BLaER1 treated with 17β-estradiol and CSF1 and Interleukin-3, amounts not matched to agents 10 nM and 100 nM (cell line): ENCODE data around the gene HOMEZ.
"Not testable (repeated sequence)": the region's sequence is repeated elsewhere in the genome, so short reads cannot be mapped to it uniquely, and the experiment has no call there.

ENCODE experiments used
- H3K27ac ChIP-seq, 11 experiments: shearing (Covaris generic); formaldehyde crosslinking; 2 replicates each; pipeline ENCODE4 v1.8.1; 2022
- H3K27me3 ChIP-seq, 11 experiments: shearing (Covaris generic); formaldehyde crosslinking; 2 replicates each; pipeline ENCODE4 v1.8.1; 2022
- H3K36me3 ChIP-seq, 11 experiments: shearing (Covaris generic); formaldehyde crosslinking; 2 replicates each; pipeline ENCODE4 v1.8.1; 2022
- H3K4me1 ChIP-seq, 10 experiments: shearing (Covaris generic); formaldehyde crosslinking; 2 replicates each; pipeline ENCODE4 v1.8.1; 2022
- H3K4me2 ChIP-seq, 11 experiments: shearing (Covaris generic); formaldehyde crosslinking; 2 replicates each; pipeline ENCODE4 v1.8.1; 2022
- H3K4me3 ChIP-seq, 10 experiments: shearing (Covaris generic); formaldehyde crosslinking; 2 replicates each; pipeline ENCODE4 v1.8.1; 2022
- H3K9ac ChIP-seq, 11 experiments: shearing (Covaris generic); formaldehyde crosslinking; 2 replicates each; pipeline ENCODE4 v1.8.1; 2022
- H3K9me3 ChIP-seq, 11 experiments: shearing (Covaris generic); formaldehyde crosslinking; replicated peaks in 1 of 11; 2 replicates each; pipeline ENCODE4 v1.8.1; 2022
- H4K20me1 ChIP-seq, 11 experiments: shearing (Covaris generic); formaldehyde crosslinking; 2 replicates each; pipeline ENCODE4 v1.8.1; 2022
- Cebpa-rat ChIP-seq, 11 experiments: shearing (Covaris generic); IDR thresholded peaks; 2 replicates each; pipeline ENCODE4 v1.8.1; 2022

Gene HOMEZ

DNA sequence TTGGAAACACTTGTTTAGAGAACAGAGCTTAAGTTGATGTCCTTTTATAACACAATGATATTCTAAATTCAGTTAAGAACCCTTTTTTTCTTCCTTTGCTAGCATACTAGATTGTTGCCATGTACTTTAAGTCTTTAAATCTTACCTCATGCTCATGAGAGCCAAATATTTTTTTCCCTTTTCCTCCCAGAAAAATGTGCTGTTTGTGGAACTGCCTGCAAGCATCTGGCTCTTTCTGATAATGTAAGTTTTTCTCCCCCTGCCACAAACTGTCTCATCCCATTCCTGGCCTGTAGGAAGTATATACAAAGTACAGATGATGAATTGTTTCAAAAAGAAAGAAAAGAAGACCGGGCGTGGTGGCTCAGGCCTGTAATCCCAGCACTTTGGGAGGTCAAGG, 42.9 kb downstream of the HOMEZ start:
- Histone ChIP-seq H3K9me3 (no peaks in the 10 kb centered on the region), H3K36me3 (no peaks in the 10 kb centered on the region), H3K4me1 (peaks cover 0 to 8% (median 3%) of the 10 kb centered on the region in 10 experiments; a peak in 9 of 20 replicates), H3K4me3 (no peak overlapping the region), H3K27me3 (no peaks in the 10 kb centered on the region), H4K20me1 (no peaks in the 10 kb centered on the region), H3K9ac (no peak overlapping the region), H3K27ac (no peak overlapping the region), H3K4me2 (no peak overlapping the region)
- TF ChIP-seq Cebpa-rat (IDR thresholded peaks at IDR 0.05), result no peak

- H3K4me1 ChIP-seq, result peaks cover 0 to 18% (median 9%) of the 10 kb centered on the region in 10 experiments; a peak in 11 of 20 replicates
- H3K27me3 ChIP-seq, result no peaks in the 10 kb centered on the region; a peak in 1 of 22 replicates
- no peak overlapping the region for H3K4me2 ChIP-seq
- no peaks in the 10 kb centered on the region for H4K20me1 ChIP-seq
- no peak overlapping the region for H3K27ac ChIP-seq
- H3K4me3 ChIP-seq, result no peak overlapping the region
- TF ChIP-seq Cebpa-rat (IDR thresholded peaks at IDR 0.05), result no peak
- 0 out of 22 replicates have a peak, but pooled peaks cover 0 to 3% (median 0%) of the 10 kb centered on the region in 11 experiments for H3K9me3 ChIP-seq
- no peak overlapping the region for H3K9ac ChIP-seq
- H3K36me3 ChIP-seq, result no peaks in the 10 kb centered on the region
These were observed 43.9 kb downstream of the HOMEZ start for GRCh38 chr14:23242076-23242475.

DNA sequence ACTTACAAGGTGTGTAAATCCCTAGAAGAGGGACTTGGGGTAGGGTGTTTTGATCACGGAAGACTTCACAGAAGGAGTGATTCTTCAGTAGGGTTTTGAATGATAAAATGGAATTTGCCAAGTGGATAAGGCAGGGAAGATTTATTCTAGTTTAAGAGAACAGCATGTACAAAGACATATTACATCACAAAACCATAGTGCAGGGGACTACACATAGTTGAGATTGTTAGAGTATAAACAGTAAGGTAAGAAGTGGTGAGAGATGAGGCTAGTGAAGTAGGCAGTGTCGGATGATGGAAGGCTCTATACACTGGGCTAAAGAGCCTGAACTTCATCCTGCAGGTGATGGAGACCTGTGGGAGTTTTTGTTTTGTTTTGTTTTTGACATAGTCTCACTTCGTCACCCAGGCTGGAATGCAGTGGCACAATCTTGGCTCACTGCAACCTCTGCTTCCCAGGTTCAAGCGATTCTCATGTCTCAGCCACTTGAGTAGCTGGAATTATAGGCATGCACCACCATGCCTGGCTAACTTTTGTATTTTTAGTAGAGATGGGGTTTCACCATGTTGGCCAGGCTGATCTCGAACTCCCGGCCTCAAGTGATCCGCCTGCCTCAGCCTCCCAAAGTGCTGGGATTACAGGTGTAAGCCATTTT, 44.7 kb downstream of the HOMEZ start:
- not testable (repeated sequence) for H3K9me3 ChIP-seq, H4K20me1 ChIP-seq, H3K27me3 ChIP-seq, H3K36me3 ChIP-seq, H3K27ac ChIP-seq, H3K4me3 ChIP-seq, H3K4me2 ChIP-seq, H3K9ac ChIP-seq
- peaks cover 0 to 19% (median 9%) of the 10 kb centered on the region in 10 experiments; a peak in 11 of 20 replicates for H3K4me1 ChIP-seq

DNA sequence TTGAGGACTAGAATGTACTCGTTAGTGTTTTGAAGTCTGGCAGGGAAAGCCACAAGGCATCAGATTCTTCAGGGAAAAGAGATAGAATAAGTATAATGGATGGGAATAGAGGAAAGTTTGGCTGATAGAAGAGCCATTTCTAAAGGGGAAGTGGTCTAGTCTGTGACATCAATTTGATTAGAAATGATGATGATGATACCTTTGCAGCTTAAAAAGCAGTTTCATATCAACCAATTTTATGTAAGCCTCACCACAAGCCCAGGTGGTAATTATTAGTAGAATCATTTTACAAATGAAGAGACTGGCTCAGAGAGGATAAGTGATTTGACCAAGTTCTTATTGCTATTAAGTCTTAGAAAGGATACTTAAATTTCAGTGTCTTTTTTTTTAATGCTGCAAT, 45.3 kb downstream of the HOMEZ start:
- no peak overlapping the region for H3K4me2 ChIP-seq
- no peaks in the 10 kb centered on the region for H3K36me3 ChIP-seq
- H4K20me1 ChIP-seq, result no peaks in the 10 kb centered on the region
- no peak overlapping the region for H3K4me3 ChIP-seq
- peaks cover 0 to 19% (median 9%) of the 10 kb centered on the region in 10 experiments; a peak in 11 of 20 replicates for H3K4me1 ChIP-seq
- no peak for TF ChIP-seq Cebpa-rat (IDR thresholded peaks at IDR 0.05)
- H3K9ac ChIP-seq, result no peak overlapping the region
- no peak overlapping the region for H3K27ac ChIP-seq
- no peaks in the 10 kb centered on the region; a peak in 1 of 22 replicates for H3K27me3 ChIP-seq
- 0 out of 22 replicates have a peak, but pooled peaks cover 0 to 3% (median 0%) of the 10 kb centered on the region in 11 experiments for H3K9me3 ChIP-seq

DNA sequence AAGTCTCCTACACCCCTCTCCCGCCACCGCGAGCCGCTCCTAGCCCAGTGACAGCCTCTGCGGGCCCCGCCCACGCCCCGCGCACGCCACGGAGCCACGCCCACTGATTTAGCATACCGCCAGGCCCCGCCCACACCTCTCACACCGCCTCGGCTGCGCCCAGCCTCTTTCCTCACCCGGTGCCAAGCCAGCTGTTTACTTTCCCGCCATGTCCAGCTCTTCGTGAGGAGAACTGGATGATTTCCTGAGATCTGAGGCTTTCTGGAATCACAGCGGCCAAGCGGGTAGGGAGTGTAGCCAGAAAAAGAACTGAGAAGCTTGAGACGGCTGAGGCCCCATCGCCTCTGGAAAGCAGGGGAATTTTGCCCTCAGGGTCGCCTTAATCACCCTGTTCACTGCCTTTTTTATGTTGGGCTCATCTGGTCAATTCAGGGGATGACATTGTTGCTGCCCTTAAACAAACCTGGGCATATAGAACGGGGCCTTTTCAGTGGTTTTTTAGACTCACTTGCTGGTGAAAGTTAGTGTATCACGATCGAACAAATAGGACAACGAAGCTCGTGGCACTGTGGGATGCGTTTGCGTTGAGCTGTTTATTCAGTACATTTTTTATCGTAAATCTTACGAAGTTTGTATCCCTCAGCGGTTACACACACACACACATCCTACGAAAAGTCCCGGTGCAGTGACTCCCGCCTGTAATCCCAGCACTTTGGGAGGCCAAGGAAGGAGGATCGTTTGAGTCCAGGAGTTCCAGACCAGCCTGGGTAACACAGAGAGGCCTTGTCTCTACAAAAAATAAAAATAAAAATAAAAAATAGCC, 47.9 kb downstream of the HOMEZ start, which contains the start of gene RNF212B:
Gene RNF212B, plus strand, starts transcription at position 165 of the 823 bp plus-strand sequence. CDS start 2,410 bp downstream, outside the sequence.
- no peaks in the 10 kb centered on the region; a peak in 1 of 22 replicates for H3K27me3 ChIP-seq
- H3K36me3 ChIP-seq, result no peaks in the 10 kb centered on the region
- H3K9me3 ChIP-seq, result 0 out of 22 replicates have a peak, but pooled peaks cover 0 to 3% (median 0%) of the 10 kb centered on the region in 11 experiments
- peak within 1 kb of the TSS in 8 of 10 experiments; percentile 14 to 43 (median 30); a peak in 9 of 20 replicates for H3K4me3 ChIP-seq
- H3K4me2 ChIP-seq, result peak within 1 kb of the TSS; percentile 41 to 73 (median 61)
- no peaks in the 10 kb centered on the region for H4K20me1 ChIP-seq
- TF ChIP-seq Cebpa-rat (IDR thresholded peaks at IDR 0.05), result no peak
- peak within 1 kb of the TSS in 2 of 11 experiments; percentile 17; a peak in 1 of 22 replicates for H3K9ac ChIP-seq
- H3K4me1 ChIP-seq, result peaks cover 0 to 19% (median 9%) of the 10 kb centered on the region in 10 experiments; a peak in 11 of 20 replicates
- H3K27ac ChIP-seq, result no peak within 1 kb of the TSS

DNA sequence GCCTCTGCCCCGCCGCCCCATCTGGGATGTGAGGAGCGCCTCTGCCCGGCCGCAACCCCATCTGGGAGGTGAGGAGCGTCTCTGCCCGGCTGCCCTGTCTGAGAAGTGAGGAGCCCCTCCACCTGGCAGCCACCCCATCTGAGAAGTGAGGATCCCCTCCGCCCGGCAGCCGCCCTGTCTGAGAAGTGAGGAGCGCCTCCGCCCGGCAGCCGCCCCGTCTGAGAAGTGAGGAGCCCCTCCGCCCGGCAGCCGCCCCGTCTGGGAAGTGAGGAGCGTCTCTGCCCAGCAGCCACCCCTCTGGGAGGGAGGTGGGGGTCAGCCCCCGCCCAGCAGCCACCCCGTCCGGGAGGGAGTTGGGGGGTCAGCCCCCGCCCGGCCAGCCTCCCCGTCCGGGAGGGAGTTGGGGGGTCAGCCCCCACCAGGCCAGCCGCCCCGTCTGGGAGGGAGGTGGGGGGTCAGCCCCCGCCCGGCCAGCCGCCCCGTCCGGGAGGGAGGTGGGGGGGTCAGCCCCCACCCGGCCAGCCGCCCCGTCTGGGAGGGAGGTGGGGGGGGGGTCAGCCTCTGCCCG, 53.6 kb downstream of the HOMEZ start:
- not testable (repeated sequence) for H3K27ac ChIP-seq, H4K20me1 ChIP-seq

GRCh38 chr14:23228812-23229211, 57.1 kb downstream of the HOMEZ start:
- H3K9ac ChIP-seq, result no peak overlapping the region
- H3K36me3 ChIP-seq, result no peaks in the 10 kb centered on the region
- TF ChIP-seq Cebpa-rat (IDR thresholded peaks at IDR 0.05), result no peak
- H4K20me1 ChIP-seq, result no peaks in the 10 kb centered on the region
- H3K27ac ChIP-seq, result no peak overlapping the region
- peaks cover 23 to 39% (median 28%) of the 10 kb centered on the region in 11 experiments for H3K9me3 ChIP-seq
- H3K4me1 ChIP-seq, result peaks cover 0 to 17% (median 0%) of the 10 kb centered on the region in 10 experiments; a peak in 7 of 20 replicates
- peak overlapping the region in 3 of 11 experiments; percentile 2 to 18 (median 18); a peak in 2 of 22 replicates for H3K4me2 ChIP-seq
- no peak overlapping the region for H3K4me3 ChIP-seq
- no peaks in the 10 kb centered on the region for H3K27me3 ChIP-seq

More for the DNA sequence above, 53.6 kb downstream of the HOMEZ start:
- H3K9ac ChIP-seq, H3K27me3 ChIP-seq, H3K36me3 ChIP-seq, H3K4me3 ChIP-seq, H3K4me2 ChIP-seq: not testable (repeated sequence)
- H3K4me1 ChIP-seq, result peaks cover 0 to 17% (median 1%) of the 10 kb centered on the region in 10 experiments; a peak in 9 of 20 replicates
- peaks cover 10 to 24% (median 17%) of the 10 kb centered on the region in 11 experiments; a peak in 21 of 22 replicates for H3K9me3 ChIP-seq

DNA sequence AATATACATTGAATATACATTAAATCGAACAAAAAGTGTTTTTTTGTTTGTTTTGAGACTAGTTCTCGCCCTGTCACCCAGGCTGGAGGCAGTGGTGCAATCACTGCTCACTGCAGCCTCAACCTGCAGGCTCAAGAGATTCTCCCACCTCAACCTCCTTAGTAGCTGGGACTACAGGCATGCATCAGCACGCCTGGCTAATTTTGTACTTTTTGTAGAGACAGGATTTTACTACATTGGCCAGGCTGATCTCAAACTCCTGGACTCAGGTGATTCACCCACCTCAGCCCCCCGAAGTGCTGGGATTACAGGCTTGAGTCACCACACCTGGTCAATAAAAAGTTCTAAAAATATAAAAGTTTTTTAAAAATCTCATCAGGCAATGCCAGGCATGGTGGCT, 58.4 kb downstream of the HOMEZ start:
- no peak overlapping the region for H3K4me2 ChIP-seq

DNA sequence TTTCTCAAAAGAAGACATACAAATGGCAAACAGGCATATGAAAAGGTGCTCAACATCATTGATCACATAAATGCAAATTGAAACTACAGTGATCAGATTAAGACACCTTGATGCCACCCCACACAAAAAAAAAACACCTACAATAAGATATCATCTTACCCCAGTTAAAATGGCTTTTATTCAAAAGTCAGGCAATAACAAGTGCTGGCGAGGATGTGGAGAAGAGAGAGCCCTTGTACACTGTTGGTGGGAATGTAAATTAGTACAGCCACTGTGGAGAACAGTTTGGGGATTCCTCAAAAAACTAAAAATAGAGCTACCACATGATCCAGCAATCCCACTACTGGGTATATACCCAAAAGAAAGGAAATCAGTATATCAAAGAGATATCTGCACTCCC, 61.0 kb downstream of the HOMEZ start:
- not testable (repeated sequence) for H3K9ac ChIP-seq, H4K20me1 ChIP-seq, H3K4me2 ChIP-seq, H3K27ac ChIP-seq, H3K27me3 ChIP-seq, H3K36me3 ChIP-seq, H3K4me3 ChIP-seq
- Histone ChIP-seq H3K4me1 (peaks cover 0 to 17% (median 0%) of the 10 kb centered on the region in 10 experiments; a peak in 7 of 20 replicates), H3K9me3 (peaks cover 8 to 17% (median 13%) of the 10 kb centered on the region in 11 experiments; a peak in 21 of 22 replicates)

More for the DNA sequence above, 58.4 kb downstream of the HOMEZ start:
- peaks cover 23 to 39% (median 28%) of the 10 kb centered on the region in 11 experiments for H3K9me3 ChIP-seq
- no peak overlapping the region for H3K9ac ChIP-seq
- H4K20me1 ChIP-seq, result no peaks in the 10 kb centered on the region
- no peak for TF ChIP-seq Cebpa-rat (IDR thresholded peaks at IDR 0.05)
- peaks cover 0 to 17% (median 0%) of the 10 kb centered on the region in 10 experiments; a peak in 7 of 20 replicates for H3K4me1 ChIP-seq
- no peak overlapping the region for H3K4me3 ChIP-seq
- no peaks in the 10 kb centered on the region for H3K27me3 ChIP-seq
- no peak overlapping the region for H3K27ac ChIP-seq
- H3K36me3 ChIP-seq, result no peaks in the 10 kb centered on the region
